HG03558 (cell line): ENCODE results near the gene PRELID1.

ENCODE experiments used
- ATAC-seq: cut with Tn5 transposase; IDR thresholded peaks from one replicate; pipeline ENCODE4 v1.9.1; 2021; ENCODE audit warnings: moderate number of reproducible peaks; ENCODE audit not compliant: unreplicated experiment; ENCODE audit errors: extremely low read depth

PRELID1 gene

GRCh38 chr5:177354256-177354655 is 50.7 kb downstream of the PRELID1 start:
- no peak for ATAC-seq

GRCh38 chr5:177354711-177355110 is 51.1 kb downstream of the PRELID1 start:
- no peak for ATAC-seq

GRCh38 chr5:177355162-177355867 is 51.7 kb downstream of the PRELID1 start:
- no peak for ATAC-seq

- no peak for ATAC-seq
Measured at GRCh38 chr5:177355868-177356168, 52.2 kb downstream of the PRELID1 start.
